ENCODE measurements around the gene CSRNP2. TPM values are rescaled to one million over a fixed set of nuclear protein-coding genes. Genes with fewer than 3 reads are reported as not detected.

Gene CSRNP2
- total and polyA plus RNA-seq, 2 donors (not counting 3 experiments of a cell fraction or from before 2014, with no cell fraction given): 24.2 to 49.7 TPM

DNA sequence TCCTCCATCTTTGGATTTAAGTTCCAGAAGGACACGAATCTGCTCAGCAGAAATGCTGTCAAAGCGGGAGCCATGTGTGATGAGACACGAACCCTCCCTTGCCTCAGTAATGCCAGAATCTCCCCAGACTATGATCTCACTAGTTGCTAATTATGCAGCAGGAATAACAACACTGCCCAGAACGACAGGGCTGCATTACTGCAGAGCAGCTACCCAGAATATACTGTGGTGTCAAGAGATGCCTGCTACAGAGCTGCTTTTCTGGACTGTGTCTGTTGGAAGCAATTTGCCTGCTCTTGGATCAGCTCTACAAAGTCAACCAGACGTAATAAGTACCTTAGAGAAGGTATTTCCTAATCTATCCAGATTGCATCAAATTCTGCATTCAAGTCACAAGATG lies 5.5 kb downstream of the CSRNP2 start:
- Histone ChIP-seq H3K79me2 (ENCODE audit: control insufficient read depth, insufficient read depth, low read length) (peaks cover 61% of the 10 kb centered on the region), H3K27ac (ENCODE audit: insufficient read depth, low read depth, low read length) (no peak overlapping the region), H3K27me3 (ENCODE audit: control insufficient read depth in 2 of 2, insufficient read depth in 2 of 2, low read length in 2 of 2) (no peaks in the 10 kb centered on the region), H3K9me3 (replicated peaks; ENCODE audit: control insufficient read depth, insufficient read depth, low read length) (no peaks in the 10 kb centered on the region), H3K36me3 (ENCODE audit: control insufficient read depth in 2 of 2, extremely low read depth in 1 of 2, insufficient read depth in 2 of 2, low read length in 2 of 2) (peaks cover 0 to 5% of the 10 kb centered on the region in 2 experiments), H2AFZ (ENCODE audit: low read depth, low read length) (no peak overlapping the region), H3K4me3 (replicated peaks in 1 of 3; ENCODE audit: insufficient read depth in 1 of 3, low read depth in 1 of 3, low read length in 3 of 3) (no peak overlapping the region), H3K4me1 (ENCODE audit: control insufficient read depth, extremely low read depth, insufficient read depth, low read length) (peaks cover 12% of the 10 kb centered on the region), H3K9ac (replicated peaks; ENCODE audit: extremely low read depth, insufficient read depth, low read length) (no peak overlapping the region), H3K4me2 (ENCODE audit: insufficient read depth, low read length) (no peak overlapping the region), H4K20me1 (replicated peaks; ENCODE audit: control insufficient read depth, extremely low read depth, insufficient read depth, low read length) (peaks cover 15% of the 10 kb centered on the region), H3K9me1 (replicated peaks; ENCODE audit: control insufficient read depth, extremely low read depth, insufficient read depth, low read length) (no peaks in the 10 kb centered on the region)
- FAIRE-seq: no peak
- intact Hi-C loops (cut with micrococcal nuclease) (no loop called here), dilution Hi-C loops (cut with MboI; ENCODE audit: extremely low pct_ligation_motif_present, low sequenced_read_pairs) (no loop called here)
- TF ChIP-seq GATA2 (IDR thresholded peaks at IDR 0.05; ENCODE audit: insufficient read depth, insufficient read length, low read depth, low read length): no peak
- no peak for TF ChIP-seq POLR2A (IDR thresholded peaks at IDR 0.05; ENCODE audit: low read depth, low read length)
- TF ChIP-seq, protein P1, sequence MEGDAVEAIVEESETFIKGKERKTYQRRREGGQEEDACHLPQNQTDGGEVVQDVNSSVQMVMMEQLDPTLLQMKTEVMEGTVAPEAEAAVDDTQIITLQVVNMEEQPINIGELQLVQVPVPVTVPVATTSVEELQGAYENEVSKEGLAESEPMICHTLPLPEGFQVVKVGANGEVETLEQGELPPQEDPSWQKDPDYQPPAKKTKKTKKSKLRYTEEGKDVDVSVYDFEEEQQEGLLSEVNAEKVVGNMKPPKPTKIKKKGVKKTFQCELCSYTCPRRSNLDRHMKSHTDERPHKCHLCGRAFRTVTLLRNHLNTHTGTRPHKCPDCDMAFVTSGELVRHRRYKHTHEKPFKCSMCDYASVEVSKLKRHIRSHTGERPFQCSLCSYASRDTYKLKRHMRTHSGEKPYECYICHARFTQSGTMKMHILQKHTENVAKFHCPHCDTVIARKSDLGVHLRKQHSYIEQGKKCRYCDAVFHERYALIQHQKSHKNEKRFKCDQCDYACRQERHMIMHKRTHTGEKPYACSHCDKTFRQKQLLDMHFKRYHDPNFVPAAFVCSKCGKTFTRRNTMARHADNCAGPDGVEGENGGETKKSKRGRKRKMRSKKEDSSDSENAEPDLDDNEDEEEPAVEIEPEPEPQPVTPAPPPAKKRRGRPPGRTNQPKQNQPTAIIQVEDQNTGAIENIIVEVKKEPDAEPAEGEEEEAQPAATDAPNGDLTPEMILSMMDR (IDR thresholded peaks at IDR 0.05; ENCODE audit: extremely low read depth in 1 of 2, insufficient read depth in 1 of 2, low read depth in 1 of 2, low read length in 2 of 2): no peak
- TF ChIP-seq POLR2AphosphoS5 (IDR thresholded peaks at IDR 0.05; ENCODE audit: insufficient read depth, low read depth, low read length): no peak
- no peak for TF ChIP-seq EZH2 (IDR thresholded peaks at IDR 0.05; ENCODE audit: borderline replicate concordance, low read depth, low read length, severe bottlenecking)
- no peak for TF ChIP-seq JUN (IDR thresholded peaks at IDR 0.05; ENCODE audit: borderline replicate concordance, insufficient read depth, insufficient read length, low read depth)
- no peak for TF ChIP-seq MYC (IDR thresholded peaks at IDR 0.05; ENCODE audit: low read depth, low read length)
- TF ChIP-seq, protein P2, sequence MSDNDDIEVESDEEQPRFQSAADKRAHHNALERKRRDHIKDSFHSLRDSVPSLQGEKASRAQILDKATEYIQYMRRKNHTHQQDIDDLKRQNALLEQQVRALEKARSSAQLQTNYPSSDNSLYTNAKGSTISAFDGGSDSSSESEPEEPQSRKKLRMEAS (IDR thresholded peaks at IDR 0.05; ENCODE audit: insufficient read depth, insufficient read length): no peak
- no TSS peak for BruUV-seq (replicated peaks)
- no peak for DNase-seq (ENCODE audit: low read depth, low spot score)
- POLR2A ChIA-PET: interaction anchor here (0.6 kb wide), 1 partner anchor 9 kb away, joined by 9 read pairs; no protein-coding TSS in a partner anchor
- CTCF ChIA-PET: interaction anchor here (0.7 to 1.4 kb wide), 2 partner anchors 264 to 797 kb away, joined by 3 read pairs; no protein-coding TSS in a partner anchor
